G401 (cell line): ENCODE data around the gene GNB1L. TPM values are rescaled to one million over a fixed set of nuclear protein-coding genes. Genes with fewer than 3 reads are reported as not detected.
"Not testable (repeated sequence)": the region's sequence is repeated elsewhere in the genome, so short reads cannot be mapped to it uniquely, and the experiment has no call there.

Experiments
- DNase-seq: peaks from one replicate; pipeline ENCODE4 v3.0.0-alpha.2; 2015; ENCODE audit warnings: low spot score
- in situ Hi-C: cut with HindIII; loops from 2 replicates; pipeline ENCODE4 v1.10.0; 2016; ENCODE audit warnings: low sequenced_read_pairs, mixed read lengths
- total RNA-seq: library from RNA; depleted of rRNA; stranded (reverse); fragments of >200 nt; shearing (Covaris generic); gene quantifications from 2 replicates; pipeline ENCODE4 v1.2.3, GENCODE V29; 2014

Gene GNB1L
- total RNA-seq, 1 experiment from 2014 or later: 20.4 TPM

- no peak for DNase-seq
- in situ Hi-C loops: no loop called here
These were observed 36.9 kb upstream of the GNB1L start for GRCh38 chr22:19891317-19892256.

GRCh38 chr22:19890502-19891316 lies 36.0 kb upstream of the GNB1L start:
- DNase-seq: no peak
- in situ Hi-C loops: no loop called here

GRCh38 chr22:19889951-19890350 lies 35.3 kb upstream of the GNB1L start:
- in situ Hi-C loops: no loop called here
- no peak for DNase-seq

GRCh38 chr22:19888131-19888746 lies 33.6 kb upstream of the GNB1L start:
- DNase-seq: no peak
- in situ Hi-C loops: no loop called here

- DNase-seq: no peak
- in situ Hi-C loops: no loop called here
These were observed 32.7 kb upstream of the GNB1L start for GRCh38 chr22:19887256-19887985.

- in situ Hi-C loops: no loop called here
- no peak for DNase-seq
These were observed 32.1 kb upstream of the GNB1L start for GRCh38 chr22:19886605-19887255.

GRCh38 chr22:19885841-19886592 lies 31.3 kb upstream of the GNB1L start:
- in situ Hi-C loops: no loop called here
- peak; percentile 31 for DNase-seq

GRCh38 chr22:19884954-19885751 lies 30.5 kb upstream of the GNB1L start:
- DNase-seq: no peak
- in situ Hi-C loops: no loop called here

- no peak for DNase-seq
- in situ Hi-C loops: no loop called here
These were observed 29.7 kb upstream of the GNB1L start for GRCh38 chr22:19884161-19884953.

GRCh38 chr22:19883446-19883845 lies 28.8 kb upstream of the GNB1L start:
- DNase-seq, in situ Hi-C loops: not testable (repeated sequence)

- DNase-seq: no peak
- in situ Hi-C loops: no loop called here
These were observed 28.0 kb upstream of the GNB1L start for GRCh38 chr22:19882446-19883381.

GRCh38 chr22:19880786-19881569 lies 26.3 kb upstream of the GNB1L start:
- DNase-seq: peak; percentile 55
- in situ Hi-C loops: no loop called here

GRCh38 chr22:19879992-19880785 lies 25.5 kb upstream of the GNB1L start:
- DNase-seq: no peak
- in situ Hi-C loops: no loop called here

GRCh38 chr22:19879643-19879991 lies 24.9 kb upstream of the GNB1L start:
- no peak for DNase-seq
- in situ Hi-C loops: no loop called here
